HepG2 (cell line): ENCODE results near the gene PAM16. TPM values are rescaled to one million over a fixed set of nuclear protein-coding genes. Genes with fewer than 3 reads are reported as not detected.

Experiments used
- BCLAF1 ChIP-seq: fragments of 450-650 bp; IDR thresholded peaks from 2 replicates; pipeline ENCODE4 v1.6.1; 2017; ENCODE audit warnings: mild to moderate bottlenecking
- HHEX ChIP-seq: IDR thresholded peaks from 2 replicates; pipeline ENCODE4 v1.6.1; 2016; ENCODE audit warnings: control low read depth
- KDM5B ChIP-seq: sonication (generic); formaldehyde crosslinking; IDR thresholded peaks from 2 replicates; pipeline ENCODE4 v1.4.0; 2020; ENCODE audit warnings: missing genetic modification reagents, mild to moderate bottlenecking, borderline replicate concordance
- MYPOP ChIP-seq: sonication (generic); formaldehyde crosslinking; IDR thresholded peaks from 2 replicates; pipeline ENCODE4 v1.8.1; 2023; ENCODE audit warnings: mild to moderate bottlenecking, moderate library complexity, missing genetic modification reagents
- NAIF1 ChIP-seq: sonication (generic); formaldehyde crosslinking; IDR thresholded peaks from 2 replicates; pipeline ENCODE4 v1.5.0; 2020; ENCODE audit warnings: mild to moderate bottlenecking, missing genetic modification reagents, borderline replicate concordance
- NFAT5 ChIP-seq: sonication (generic); formaldehyde crosslinking; IDR thresholded peaks from 2 replicates; pipeline ENCODE4 v1.4.0; 2020; ENCODE audit warnings: missing genetic modification reagents
- REST ChIP-seq, 2 experiments: IDR thresholded peaks; 2 replicates each; pipeline ENCODE4 v1.6.1; 2011 to 2012; ENCODE audit warnings: low read length in 2 of 2, borderline replicate concordance in 1 of 2, low read depth in 1 of 2, mild to moderate bottlenecking in 1 of 2, moderate library complexity in 1 of 2
- SMARCC2 ChIP-seq: fragments of 450-650 bp; IDR thresholded peaks from 2 replicates; pipeline ENCODE4 v1.6.1; 2017; ENCODE audit warnings: antibody characterized with exemption, mild to moderate bottlenecking
- ZFY ChIP-seq: sonication (generic); formaldehyde crosslinking; IDR thresholded peaks from 2 replicates; pipeline ENCODE4 v1.4.0; 2020; ENCODE audit warnings: missing genetic modification reagents
- ZNF503 ChIP-seq: sonication (generic); formaldehyde crosslinking; IDR thresholded peaks from 2 replicates; pipeline ENCODE4 v1.4.0; 2020; ENCODE audit warnings: missing genetic modification reagents
- ZNF703 ChIP-seq: sonication (generic); formaldehyde crosslinking; IDR thresholded peaks from 2 replicates; pipeline ENCODE4 v1.5.1; 2020; ENCODE audit warnings: missing genetic modification reagents, mild to moderate bottlenecking, moderate library complexity, borderline replicate concordance
- ZNF747 ChIP-seq: sonication (generic); formaldehyde crosslinking; IDR thresholded peaks from 2 replicates; pipeline ENCODE4 v1.8.1; 2023; ENCODE audit warnings: missing genetic modification reagents, mild to moderate bottlenecking, borderline replicate concordance
- polyA plus RNA-seq, 8 experiments: library from polyadenylated mRNA; depleted of rRNA in 3 of 8; stranded (reverse) in 7 of 8; unstranded in 1 of 8; fragments of >200 nt; fragmentation: Illumina TruSeq in 4 of 8; extraction: Trizol in 4 of 8; gene quantifications; 2 replicates each; pipeline versions ENCODE4 v1.2.1 to v1.2.3, GENCODE V29; 2011 to 2016; ENCODE audit warnings: low read depth in 4 of 8, missing spikeins in 1 of 8, mixed read lengths in 1 of 8; ENCODE audit not compliant: insufficient read depth in 1 of 8
- total RNA-seq, 5 experiments: library from RNA; depleted of rRNA; stranded (reverse); fragments of >200 nt; fragmentation: Illumina TruSeq; extraction: Trizol; gene quantifications; 2 replicates each; pipeline ENCODE4 v1.2.3, GENCODE V29; 2016; ENCODE audit warnings: low read depth in 1 of 5

Gene PAM16
- total and polyA plus RNA-seq, 2 of the 13 experiments (the other 11 are each of a cell fraction or from before 2014, with no cell fraction given) = 51.5 to 51.8 TPM

- TF ChIP-seq MYPOP (peak; percentile 58; the same call in 1 of the 2 replicates), KDM5B (peak; percentile 75), NFAT5 (CRISPR knock-in tag) (0 out of 2 replicates have a peak, but pooled peaks have one; percentile 62), ZNF703 (CRISPR knock-in tag) (no peak; the same call in 1 of the 2 replicates), BCLAF1 (no peak), HHEX (0 out of 2 replicates have a peak, but pooled peaks have one; percentile 5), NAIF1 (CRISPR knock-in tag) (0 out of 2 replicates have a peak, but pooled peaks have one; percentile 47), ZFY (peak; percentile 90), ZNF503 (CRISPR knock-in tag) (no peak; the same call in 1 of the 2 replicates), REST (IDR thresholded peaks at IDR 0.05; ENCODE audit: borderline replicate concordance in 1 of 2, low read depth in 1 of 2, low read length in 2 of 2) (no peak), ZNF747 (CRISPR knock-in tag) (peak; percentile 54; the same call in 1 of the 2 replicates), SMARCC2 (no peak)
Observed at GRCh38 chr16:4328046-4328781, 22.9 kb downstream of the PAM16 start (continued).
